ENCODE data around the gene CLEC1A. TPM values are rescaled to one million over a fixed set of nuclear protein-coding genes. Genes with fewer than 3 reads are reported as not detected.
A peak's percentile ranks its signal among the peaks of the same experiment; 100 is the strongest.

The CLEC1A gene
- total RNA-seq, 1 donor from 2014 or later = 2.4 TPM

- no peak for TF ChIP-seq CTCF (IDR thresholded peaks at IDR 0.05; ENCODE audit: borderline replicate concordance)
- Histone ChIP-seq H3K4me1 (no peaks in the 10 kb centered on the region), H3K36me3 (no peaks in the 10 kb centered on the region), H3K9me3 (replicated peaks) (peaks cover 12% of the 10 kb centered on the region), H3K27me3 (ENCODE audit: low read depth) (no peaks in the 10 kb centered on the region), H3K4me3 (no peak overlapping the region), H3K27ac (replicated peaks) (no peak overlapping the region)
- DNase-seq = no peak
- intact Hi-C loops (cut with micrococcal nuclease) = no loop called here
Measured at GRCh38 chr12:10052193-10052913, 46.4 kb downstream of the CLEC1A start.

GRCh38 chr12:10048526-10048925, 50.3 kb downstream of the CLEC1A start:
- Histone ChIP-seq H3K27ac (replicated peaks) (no peak overlapping the region), H3K9me3 (replicated peaks) (peaks cover 12% of the 10 kb centered on the region), H3K27me3 (ENCODE audit: low read depth) (no peaks in the 10 kb centered on the region), H3K4me1 (no peaks in the 10 kb centered on the region), H3K36me3 (no peaks in the 10 kb centered on the region), H3K4me3 (no peak overlapping the region)
- no peak for DNase-seq
- intact Hi-C loops (cut with micrococcal nuclease) = no loop called here
- TF ChIP-seq CTCF (IDR thresholded peaks at IDR 0.05; ENCODE audit: borderline replicate concordance) = no peak

DNA sequence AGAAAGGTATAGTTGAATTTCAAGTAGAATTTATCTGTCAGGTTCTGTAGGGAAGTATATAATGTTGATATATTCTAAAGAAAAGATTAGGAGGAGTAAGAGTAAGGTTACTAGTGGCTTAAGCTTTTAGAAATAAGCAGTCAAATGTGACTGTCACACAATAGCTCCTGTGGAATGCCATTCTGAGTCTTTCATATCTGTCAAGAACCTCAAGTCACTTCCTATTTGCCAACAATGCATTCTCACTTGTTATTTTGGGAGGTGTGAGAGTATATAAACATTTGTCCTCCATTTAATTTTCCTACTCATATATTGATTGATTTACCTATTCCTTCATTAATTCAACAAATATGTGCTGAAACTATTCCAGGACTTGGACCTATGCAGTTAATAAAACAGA, 56.6 kb downstream of the CLEC1A start:
- no peaks in the 10 kb centered on the region for H3K4me1 ChIP-seq
- H3K27ac ChIP-seq (replicated peaks) = no peak overlapping the region
- TF ChIP-seq CTCF (IDR thresholded peaks at IDR 0.05; ENCODE audit: borderline replicate concordance) = no peak
- H3K9me3 ChIP-seq (replicated peaks) = no peaks in the 10 kb centered on the region
- H3K4me3 ChIP-seq = no peak overlapping the region
- no peaks in the 10 kb centered on the region for H3K36me3 ChIP-seq
- DNase-seq = no peak
- no peaks in the 10 kb centered on the region for H3K27me3 ChIP-seq (ENCODE audit: low read depth)
- intact Hi-C loops (cut with micrococcal nuclease) = no loop called here

GRCh38 chr12:10033783-10034545, 64.8 kb downstream of the CLEC1A start:
- Histone ChIP-seq H3K4me1 (no peaks in the 10 kb centered on the region), H3K4me3 (no peak overlapping the region), H3K27me3 (ENCODE audit: low read depth) (no peaks in the 10 kb centered on the region), H3K27ac (replicated peaks) (no peak overlapping the region), H3K9me3 (replicated peaks) (no peaks in the 10 kb centered on the region), H3K36me3 (no peaks in the 10 kb centered on the region)
- TF ChIP-seq CTCF (IDR thresholded peaks at IDR 0.05; ENCODE audit: borderline replicate concordance) = peak; percentile 69
- intact Hi-C loops (cut with micrococcal nuclease) = loop anchor here (2.0 kb wide), 1 partner anchor 107 kb away; no protein-coding TSS in a partner anchor
- no peak for DNase-seq

- DNase-seq = no peak
- Histone ChIP-seq H3K27me3 (ENCODE audit: low read depth) (no peaks in the 10 kb centered on the region), H3K4me1 (no peaks in the 10 kb centered on the region), H3K9me3 (replicated peaks) (no peaks in the 10 kb centered on the region), H3K27ac (replicated peaks) (no peak overlapping the region), H3K4me3 (no peak overlapping the region), H3K36me3 (no peaks in the 10 kb centered on the region)
- intact Hi-C loops (cut with micrococcal nuclease) = loop anchor here (2.0 kb wide), 1 partner anchor 109 kb away; no protein-coding TSS in a partner anchor
- no peak for TF ChIP-seq CTCF (IDR thresholded peaks at IDR 0.05; ENCODE audit: borderline replicate concordance)
Measured at GRCh38 chr12:10031771-10032175, 67.0 kb downstream of the CLEC1A start.
